ENCODE data around the gene PCDHGA1. TPM values are rescaled to one million over a fixed set of nuclear protein-coding genes. Genes with fewer than 3 reads are reported as not detected.
"Not testable (repeated sequence)": the region's sequence is repeated elsewhere in the genome, so short reads cannot be mapped to it uniquely, and the experiment has no call there.

Gene PCDHGA1
- total RNA-seq, 1 donor from 2014 or later: 0.47 TPM

DNA sequence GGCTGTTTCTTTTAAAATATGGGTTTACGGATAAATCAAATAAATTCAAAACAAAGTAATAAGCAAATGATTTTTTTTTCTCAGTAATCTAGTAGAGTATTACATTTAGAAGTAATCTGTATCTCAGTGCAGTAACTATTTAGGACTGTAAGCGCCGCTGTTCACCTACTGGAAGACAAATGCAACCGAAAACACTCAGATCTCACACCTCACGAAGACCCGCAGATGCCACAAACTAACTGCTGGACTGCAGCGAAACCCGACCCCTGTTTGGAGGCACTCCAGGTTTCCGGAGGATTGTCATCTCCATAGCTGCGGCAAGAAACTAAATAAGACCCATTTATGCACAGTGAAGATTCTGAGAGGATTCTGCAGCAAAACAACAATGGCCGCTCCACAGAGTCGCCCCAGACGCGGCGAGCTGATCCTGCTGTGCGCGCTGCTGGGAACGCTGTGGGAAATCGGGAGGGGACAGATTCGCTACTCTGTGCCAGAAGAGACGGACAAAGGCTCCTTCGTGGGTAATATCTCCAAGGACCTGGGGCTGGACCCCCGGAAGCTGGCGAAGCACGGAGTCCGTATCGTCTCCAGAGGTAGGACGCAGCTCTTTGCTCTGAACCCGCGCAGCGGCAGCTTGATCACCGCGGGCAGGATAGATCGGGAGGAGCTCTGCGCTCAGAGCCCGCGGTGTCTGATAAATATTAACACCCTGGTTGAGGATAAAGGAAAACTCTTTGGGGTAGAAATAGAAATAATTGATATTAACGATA is 62.3 kb downstream of the PCDHGA1 start, which contains the start of gene PCDHGA8:
Gene PCDHGA8 (plus strand): TSS at position 205 of the 770 bp plus-strand sequence. CDS start 181 bp downstream, at position 386.
- TF ChIP-seq, protein P1, sequence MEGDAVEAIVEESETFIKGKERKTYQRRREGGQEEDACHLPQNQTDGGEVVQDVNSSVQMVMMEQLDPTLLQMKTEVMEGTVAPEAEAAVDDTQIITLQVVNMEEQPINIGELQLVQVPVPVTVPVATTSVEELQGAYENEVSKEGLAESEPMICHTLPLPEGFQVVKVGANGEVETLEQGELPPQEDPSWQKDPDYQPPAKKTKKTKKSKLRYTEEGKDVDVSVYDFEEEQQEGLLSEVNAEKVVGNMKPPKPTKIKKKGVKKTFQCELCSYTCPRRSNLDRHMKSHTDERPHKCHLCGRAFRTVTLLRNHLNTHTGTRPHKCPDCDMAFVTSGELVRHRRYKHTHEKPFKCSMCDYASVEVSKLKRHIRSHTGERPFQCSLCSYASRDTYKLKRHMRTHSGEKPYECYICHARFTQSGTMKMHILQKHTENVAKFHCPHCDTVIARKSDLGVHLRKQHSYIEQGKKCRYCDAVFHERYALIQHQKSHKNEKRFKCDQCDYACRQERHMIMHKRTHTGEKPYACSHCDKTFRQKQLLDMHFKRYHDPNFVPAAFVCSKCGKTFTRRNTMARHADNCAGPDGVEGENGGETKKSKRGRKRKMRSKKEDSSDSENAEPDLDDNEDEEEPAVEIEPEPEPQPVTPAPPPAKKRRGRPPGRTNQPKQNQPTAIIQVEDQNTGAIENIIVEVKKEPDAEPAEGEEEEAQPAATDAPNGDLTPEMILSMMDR (IDR thresholded peaks at IDR 0.05; ENCODE audit: unreplicated experiment): no peak
- Mint-ChIP-seq H3K4me1 (no peaks in the 10 kb centered on the region), H3K27ac (no peak within 1 kb of the TSS), H3K27me3 (ENCODE audit: low read depth) (no peaks in the 10 kb centered on the region), H3K4me3 (no peak within 1 kb of the TSS), H3K9me3 (peaks cover 55% of the 10 kb centered on the region), H3K36me3 (peaks cover 53% of the 10 kb centered on the region)
- DNase-seq (ENCODE audit: low spot score in 2 of 2, unreplicated experiment in 2 of 2): no peak

DNA sequence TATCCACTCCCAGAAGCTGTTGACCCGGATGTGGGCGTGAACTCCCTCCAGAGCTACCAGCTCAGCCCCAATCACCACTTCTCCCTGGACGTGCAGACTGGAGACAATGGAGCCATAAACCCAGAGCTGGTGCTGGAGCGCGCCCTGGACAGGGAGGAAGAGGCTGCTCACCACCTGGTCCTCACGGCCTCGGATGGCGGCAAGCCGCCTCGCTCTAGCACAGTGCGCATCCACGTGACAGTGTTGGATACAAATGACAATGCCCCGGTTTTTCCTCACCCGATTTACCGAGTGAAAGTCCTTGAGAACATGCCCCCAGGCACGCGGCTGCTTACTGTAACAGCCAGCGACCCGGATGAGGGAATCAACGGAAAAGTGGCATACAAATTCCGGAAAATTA is 63.0 kb downstream of the PCDHGA1 start:
- Mint-ChIP-seq H3K4me1 (no peaks in the 10 kb centered on the region), H3K36me3 (peaks cover 52% of the 10 kb centered on the region), H3K27me3 (ENCODE audit: low read depth) (no peaks in the 10 kb centered on the region), H3K27ac (no peak overlapping the region), H3K4me3 (no peak overlapping the region), H3K9me3 (peaks cover 54% of the 10 kb centered on the region)
- TF ChIP-seq, protein P1 (IDR thresholded peaks at IDR 0.05; ENCODE audit: unreplicated experiment): no peak
- no peak for DNase-seq (ENCODE audit: low spot score in 2 of 2, unreplicated experiment in 2 of 2)

DNA sequence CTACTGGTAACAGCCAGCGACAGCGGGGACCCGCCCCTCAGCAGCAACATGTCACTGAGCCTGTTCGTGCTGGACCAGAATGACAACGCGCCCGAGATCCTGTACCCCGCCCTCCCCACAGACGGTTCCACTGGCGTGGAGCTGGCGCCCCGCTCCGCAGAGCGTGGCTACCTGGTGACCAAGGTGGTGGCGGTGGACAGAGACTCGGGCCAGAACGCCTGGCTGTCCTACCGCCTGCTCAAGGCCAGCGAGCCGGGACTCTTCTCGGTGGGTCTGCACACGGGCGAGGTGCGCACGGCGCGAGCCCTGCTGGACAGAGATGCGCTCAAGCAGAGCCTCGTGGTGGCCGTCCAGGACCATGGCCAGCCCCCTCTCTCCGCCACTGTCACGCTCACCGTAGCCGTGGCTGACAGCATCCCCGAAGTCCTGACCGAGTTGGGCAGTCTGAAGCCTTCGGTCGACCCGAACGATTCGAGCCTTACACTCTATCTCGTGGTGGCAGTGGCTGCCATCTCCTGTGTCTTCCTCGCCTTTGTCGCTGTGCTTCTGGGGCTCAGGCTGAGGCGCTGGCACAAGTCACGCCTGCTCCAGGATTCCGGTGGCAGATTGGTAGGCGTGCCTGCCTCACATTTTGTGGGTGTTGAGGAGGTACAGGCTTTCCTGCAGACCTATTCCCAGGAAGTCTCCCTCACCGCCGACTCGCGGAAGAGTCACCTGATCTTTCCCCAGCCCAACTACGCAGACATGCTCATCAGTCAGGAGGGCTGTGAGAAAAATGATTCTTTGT is 64.3 kb downstream of the PCDHGA1 start:
- not testable (repeated sequence) for H3K4me1 Mint-ChIP-seq; H3K27ac Mint-ChIP-seq; DNase-seq (ENCODE audit: low spot score in 2 of 2, unreplicated experiment in 2 of 2); H3K4me3 Mint-ChIP-seq; H3K27me3 Mint-ChIP-seq (ENCODE audit: low read depth)
- H3K36me3 Mint-ChIP-seq: peaks cover 51% of the 10 kb centered on the region
- peaks cover 54% of the 10 kb centered on the region for H3K9me3 Mint-ChIP-seq

DNA sequence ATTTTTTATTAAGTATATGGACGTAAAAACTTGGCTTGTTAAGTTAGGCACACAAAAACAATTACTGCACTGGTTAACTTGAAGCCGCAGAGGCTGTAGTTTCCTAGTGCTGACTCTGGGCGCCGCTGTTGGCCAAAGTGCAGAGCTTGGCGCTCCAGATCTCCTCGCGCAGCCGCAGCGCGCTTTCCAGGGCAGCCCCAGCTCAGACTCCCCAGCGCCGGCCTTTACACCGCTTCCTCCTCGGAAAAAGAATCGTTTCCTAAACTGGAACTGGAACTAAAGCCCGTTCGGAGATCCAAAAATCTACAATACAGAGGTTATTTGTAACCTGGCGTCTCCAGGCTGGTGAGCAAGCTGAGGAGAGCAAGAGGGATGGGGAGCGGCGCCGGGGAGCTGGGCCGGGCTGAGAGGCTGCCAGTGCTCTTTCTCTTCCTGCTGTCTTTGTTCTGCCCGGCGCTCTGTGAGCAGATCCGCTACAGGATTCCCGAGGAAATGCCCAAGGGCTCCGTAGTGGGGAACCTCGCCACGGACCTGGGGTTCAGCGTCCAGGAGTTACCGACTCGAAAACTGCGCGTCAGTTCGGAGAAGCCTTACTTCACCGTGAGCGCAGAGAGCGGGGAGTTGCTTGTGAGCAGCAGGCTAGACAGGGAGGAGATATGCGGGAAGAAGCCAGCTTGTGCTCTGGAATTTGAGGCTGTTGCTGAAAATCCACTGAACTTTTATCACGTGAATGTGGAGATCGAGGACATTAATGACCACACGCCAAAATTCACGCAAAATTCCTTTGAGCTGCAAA is 67.6 kb downstream of the PCDHGA1 start, which contains the start of gene PCDHGB5:
Gene PCDHGB5 (plus strand): TSS at position 192 of the 796 bp plus-strand sequence. CDS start 181 bp downstream, at position 373.
- not testable (repeated sequence) for H3K4me3 Mint-ChIP-seq; H3K4me1 Mint-ChIP-seq; H3K27me3 Mint-ChIP-seq (ENCODE audit: low read depth); DNase-seq (ENCODE audit: low spot score in 2 of 2, unreplicated experiment in 2 of 2); H3K27ac Mint-ChIP-seq
- Mint-ChIP-seq H3K9me3 (peaks cover 49% of the 10 kb centered on the region), H3K36me3 (peaks cover 47% of the 10 kb centered on the region)

DNA sequence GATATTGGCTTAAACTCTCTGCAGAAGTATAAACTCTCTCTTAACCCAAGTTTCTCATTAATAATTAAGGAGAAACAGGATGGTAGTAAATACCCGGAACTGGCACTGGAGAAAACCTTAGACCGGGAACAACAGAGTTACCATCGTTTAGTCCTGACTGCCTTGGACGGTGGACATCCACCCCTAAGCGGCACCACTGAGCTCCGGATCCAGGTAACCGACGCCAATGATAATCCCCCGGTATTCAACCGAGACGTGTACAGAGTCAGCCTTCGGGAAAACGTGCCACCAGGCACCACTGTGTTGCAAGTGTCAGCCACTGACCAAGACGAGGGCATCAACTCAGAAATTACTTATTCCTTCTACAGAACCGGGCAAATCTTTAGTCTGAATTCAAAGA is 68.3 kb downstream of the PCDHGA1 start:
- TF ChIP-seq, protein P1 (IDR thresholded peaks at IDR 0.05; ENCODE audit: unreplicated experiment): no peak
- peaks cover 50% of the 10 kb centered on the region for H3K9me3 Mint-ChIP-seq
- DNase-seq (ENCODE audit: low spot score in 2 of 2, unreplicated experiment in 2 of 2): no peak
- no peak overlapping the region for H3K27ac Mint-ChIP-seq
- H3K4me1 Mint-ChIP-seq: no peaks in the 10 kb centered on the region
- H3K36me3 Mint-ChIP-seq: peaks cover 46% of the 10 kb centered on the region
- no peak overlapping the region for H3K4me3 Mint-ChIP-seq
- no peaks in the 10 kb centered on the region for H3K27me3 Mint-ChIP-seq (ENCODE audit: low read depth)

DNA sequence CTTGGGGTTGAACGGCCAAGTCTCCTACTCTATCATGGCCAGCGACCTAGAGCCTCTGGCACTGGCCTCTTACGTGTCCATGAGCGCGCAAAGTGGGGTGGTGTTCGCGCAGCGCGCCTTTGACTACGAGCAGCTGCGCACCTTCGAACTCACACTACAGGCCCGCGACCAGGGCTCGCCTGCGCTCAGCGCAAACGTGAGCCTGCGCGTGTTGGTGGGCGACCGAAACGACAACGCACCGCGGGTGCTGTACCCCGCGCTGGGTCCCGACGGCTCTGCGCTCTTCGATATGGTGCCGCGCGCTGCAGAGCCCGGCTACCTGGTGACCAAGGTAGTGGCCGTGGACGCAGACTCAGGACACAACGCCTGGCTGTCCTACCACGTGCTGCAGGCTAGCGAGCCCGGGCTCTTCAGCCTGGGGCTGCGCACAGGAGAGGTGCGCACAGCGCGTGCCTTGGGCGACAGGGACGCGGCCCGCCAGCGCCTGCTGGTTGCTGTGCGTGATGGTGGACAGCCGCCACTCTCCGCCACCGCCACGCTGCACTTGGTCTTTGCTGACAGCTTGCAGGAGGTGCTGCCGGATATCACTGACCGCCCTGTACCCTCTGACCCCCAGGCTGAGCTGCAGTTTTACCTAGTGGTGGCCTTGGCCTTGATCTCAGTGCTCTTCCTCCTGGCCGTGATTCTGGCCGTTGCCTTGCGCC is 69.4 kb downstream of the PCDHGA1 start:
- H3K27me3 Mint-ChIP-seq (ENCODE audit: low read depth): no peaks in the 10 kb centered on the region
- H3K36me3 Mint-ChIP-seq: peaks cover 48% of the 10 kb centered on the region
- TF ChIP-seq, protein P1 (IDR thresholded peaks at IDR 0.05; ENCODE audit: unreplicated experiment): no peak
- H3K9me3 Mint-ChIP-seq: peaks cover 51% of the 10 kb centered on the region
- H3K27ac Mint-ChIP-seq: no peak overlapping the region
- no peak for DNase-seq (ENCODE audit: low spot score in 2 of 2, unreplicated experiment in 2 of 2)
- no peaks in the 10 kb centered on the region for H3K4me1 Mint-ChIP-seq
- no peak overlapping the region for H3K4me3 Mint-ChIP-seq

Measured in mesothelial cell of epicardium (in vitro differentiated cells).